HG03196 (cell line): Measurements from ENCODE around the gene AVPR1B.

Experiments used
- ATAC-seq: cut with Tn5 transposase; IDR thresholded peaks from one replicate; pipeline ENCODE4 v1.9.1; 2021; ENCODE audit not compliant: unreplicated experiment

Gene AVPR1B

DNA sequence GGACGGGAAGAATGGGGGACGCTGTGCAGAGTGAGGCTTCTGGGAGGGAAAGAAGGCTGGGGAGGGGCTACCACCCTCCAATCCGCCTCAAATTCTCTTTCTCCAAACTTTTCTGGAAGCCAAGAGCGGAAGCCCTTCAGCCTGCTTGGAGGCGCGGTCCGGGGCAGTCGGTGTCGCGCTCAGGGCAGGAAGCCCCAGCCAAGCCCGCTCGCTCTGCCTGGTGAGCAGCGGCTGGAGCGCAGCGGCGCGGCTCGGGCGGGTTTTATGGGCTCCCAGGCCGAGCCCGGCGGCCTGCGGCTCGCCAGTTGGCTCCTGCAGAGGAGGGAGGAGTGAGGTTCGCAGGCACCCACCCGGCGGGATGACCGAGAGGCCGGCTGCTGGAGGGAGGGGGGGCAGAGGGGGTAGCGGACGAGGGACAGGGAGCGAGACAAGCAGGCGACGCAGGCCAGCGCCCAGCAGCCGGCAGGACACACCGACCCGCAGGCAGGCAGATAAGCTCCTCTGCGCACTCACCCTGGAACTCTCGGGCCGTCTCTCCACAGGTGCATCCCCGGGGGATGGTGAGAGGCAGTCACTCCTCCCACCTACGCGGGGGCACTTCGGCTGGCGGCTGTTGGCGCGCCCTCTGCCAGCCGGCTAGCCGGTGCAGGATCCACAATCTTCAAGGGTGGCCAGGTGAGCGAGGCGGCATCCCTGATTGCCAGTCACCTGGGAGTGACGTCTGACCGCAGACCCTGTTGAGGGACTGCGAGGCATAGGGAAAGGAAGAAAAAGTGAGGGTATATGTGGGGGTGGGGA is at the start of gene AVPR1B:
AVPR1B (minus strand) TSS at position 238 of the 798 bp plus-strand sequence. CDS start 498 bp downstream, outside the sequence.
- ATAC-seq: no peak

GRCh38 chr1:206145771-206146290 is 28.6 kb upstream of the AVPR1B start:
- ATAC-seq: no peak

DNA sequence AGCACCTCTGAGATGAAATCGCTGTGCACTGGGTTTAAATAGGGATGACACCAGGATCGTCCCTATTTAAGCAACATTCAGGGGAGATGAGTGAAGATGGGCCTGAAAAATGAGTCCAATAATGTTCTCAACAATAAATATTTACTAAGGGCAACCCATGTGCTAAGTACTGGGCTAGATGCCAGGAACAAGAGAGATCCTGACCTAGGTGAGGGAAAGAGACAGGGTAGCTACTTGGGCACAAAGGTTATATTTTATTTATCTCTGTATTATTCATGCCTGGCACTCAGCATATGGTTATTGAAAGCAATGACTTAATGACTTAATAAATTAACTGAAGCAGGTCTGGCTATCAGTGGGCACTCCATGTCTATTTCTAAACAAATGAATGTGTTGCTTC is 27.4 kb upstream of the AVPR1B start:
- ATAC-seq: no peak

DNA sequence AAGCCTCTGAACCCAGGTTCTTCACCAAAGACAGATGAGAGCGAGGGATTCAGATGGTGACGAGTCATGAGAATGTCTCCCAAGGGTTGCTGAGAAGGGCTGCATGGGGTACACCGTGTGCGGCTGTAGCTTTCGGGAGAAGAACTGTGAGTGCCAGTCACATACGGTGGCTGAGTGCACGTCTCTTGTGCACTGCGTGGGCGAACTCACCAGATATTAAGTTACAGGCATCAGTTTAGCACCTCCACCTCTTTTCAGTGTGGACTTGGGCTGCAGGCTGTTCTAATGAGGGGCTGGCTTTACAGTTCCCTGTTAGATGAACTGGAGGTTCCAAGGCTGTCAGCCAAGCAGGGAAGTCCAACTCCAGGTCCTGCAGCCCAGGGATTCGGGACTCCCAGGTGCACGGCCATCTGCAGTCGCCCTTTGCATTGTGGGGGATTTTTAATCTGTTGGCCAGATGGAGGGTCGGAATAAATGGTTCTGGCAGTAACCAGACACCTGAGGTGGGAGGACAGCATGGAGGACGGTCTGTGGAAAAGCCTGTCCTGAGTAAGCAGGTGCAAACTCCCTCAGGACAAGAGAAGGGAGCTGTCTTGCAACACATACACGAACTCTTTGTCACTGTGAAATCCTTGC is 26.5 kb upstream of the AVPR1B start:
- ATAC-seq: no peak

DNA sequence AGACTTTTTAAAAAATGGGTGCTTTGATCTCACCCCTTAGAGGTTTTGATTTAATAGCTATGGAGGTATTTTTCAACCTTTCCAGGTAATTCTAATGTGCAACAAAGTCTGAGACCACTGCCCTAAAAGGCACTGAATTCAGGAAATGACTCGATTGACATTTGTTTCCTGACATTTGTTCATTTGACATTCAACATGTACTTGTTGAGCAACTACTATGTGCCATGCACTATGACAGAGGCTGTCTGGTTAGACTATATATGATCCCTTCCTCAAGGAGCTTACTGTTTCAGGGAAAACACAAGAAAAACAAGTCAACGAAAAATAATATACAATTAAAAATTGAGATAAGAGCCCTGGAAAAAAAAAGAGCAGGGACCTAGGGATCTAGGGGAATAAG is 25.6 kb upstream of the AVPR1B start:
- no peak for ATAC-seq

DNA sequence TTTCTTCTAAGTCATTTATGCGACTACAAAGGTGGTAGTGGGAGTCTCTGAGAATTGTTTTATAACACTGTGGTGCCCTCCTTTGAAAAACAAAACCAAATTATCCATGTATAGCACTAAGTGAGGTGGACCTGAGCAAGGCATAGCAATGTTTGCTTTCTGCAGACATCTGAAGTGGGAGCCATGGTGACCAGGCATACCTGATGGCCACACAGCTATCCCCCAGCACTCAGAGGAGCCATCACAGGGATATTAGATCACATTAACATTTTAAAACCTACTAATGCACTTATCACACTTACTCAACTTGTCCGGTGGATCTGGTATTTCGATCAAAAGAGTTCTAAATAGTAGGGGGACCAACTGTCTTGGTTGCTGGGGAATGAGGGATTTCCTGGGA is 24.8 kb upstream of the AVPR1B start:
- ATAC-seq: no peak

- ATAC-seq: no peak
Measured at GRCh38 chr1:206136241-206136640, 19.1 kb upstream of the AVPR1B start.

GRCh38 chr1:206135248-206135647 is 18.1 kb upstream of the AVPR1B start:
- ATAC-seq: no peak

GRCh38 chr1:206133751-206134415 is 16.7 kb upstream of the AVPR1B start:
- ATAC-seq: no peak

GRCh38 chr1:206131037-206131436 is 13.8 kb upstream of the AVPR1B start:
- no peak for ATAC-seq

GRCh38 chr1:206128196-206128595 is 11.0 kb upstream of the AVPR1B start:
- ATAC-seq: no peak

- ATAC-seq: no peak
Measured at GRCh38 chr1:206127336-206127735, 10.1 kb upstream of the AVPR1B start.

- no peak for ATAC-seq
Measured at GRCh38 chr1:206125346-206125745, 8.2 kb upstream of the AVPR1B start.

DNA sequence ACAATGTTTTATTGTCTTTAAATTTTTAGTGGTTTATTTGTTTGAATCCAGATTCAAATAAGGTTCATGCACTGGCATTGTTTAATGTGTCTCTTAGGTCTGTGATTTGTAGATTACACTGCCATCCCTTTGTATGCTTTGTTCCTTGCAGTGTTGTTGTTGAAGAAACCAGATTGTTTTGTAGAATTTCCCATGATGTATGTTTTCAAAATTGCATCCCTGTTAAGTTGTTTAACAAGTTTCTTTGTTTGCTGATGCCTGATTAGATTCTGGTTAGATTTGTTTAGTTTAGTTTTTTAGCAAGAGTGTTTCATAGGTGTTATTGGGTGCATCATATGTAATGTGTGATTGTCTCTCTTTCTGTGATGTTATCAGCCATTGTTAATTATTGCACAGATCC is 5.5 kb upstream of the AVPR1B start:
- ATAC-seq: no peak

DNA sequence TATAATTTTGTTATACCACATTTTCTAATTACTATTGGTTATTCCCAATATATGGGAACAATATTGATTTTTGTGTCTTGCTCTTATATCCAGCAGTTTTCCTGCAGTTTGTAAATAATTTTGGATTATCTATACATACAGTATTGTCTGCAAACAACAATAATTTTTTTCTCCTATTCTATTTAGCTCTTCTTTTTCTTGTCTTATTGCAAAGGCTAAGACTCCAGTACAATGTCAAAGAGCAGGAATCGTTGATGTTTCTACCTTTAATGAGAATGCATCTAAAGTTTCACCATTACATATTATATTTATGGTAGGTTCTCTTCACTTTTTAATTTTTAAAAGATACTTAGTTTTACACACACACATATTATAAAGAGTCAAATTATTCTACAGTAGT is 4.1 kb upstream of the AVPR1B start:
- no peak for ATAC-seq

DNA sequence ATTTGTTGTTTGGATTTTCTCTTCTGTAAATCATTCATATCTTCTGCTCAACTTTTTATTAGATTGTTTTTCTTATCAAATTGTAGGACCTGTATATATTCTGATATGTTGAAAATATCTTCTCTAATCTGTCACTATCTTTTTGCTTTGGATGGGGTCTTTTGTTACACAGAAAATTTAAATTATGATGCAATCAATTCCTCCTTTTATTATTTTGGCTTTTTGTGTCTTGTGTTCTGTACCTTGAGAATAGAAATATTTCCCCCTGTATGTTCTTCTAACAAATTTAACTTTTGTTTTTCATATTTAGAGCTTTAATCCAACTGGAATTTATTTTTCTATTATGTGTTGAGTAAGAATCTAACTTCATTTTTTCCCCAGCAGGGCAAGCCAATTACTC is 3.2 kb upstream of the AVPR1B start:
- ATAC-seq: no peak

DNA sequence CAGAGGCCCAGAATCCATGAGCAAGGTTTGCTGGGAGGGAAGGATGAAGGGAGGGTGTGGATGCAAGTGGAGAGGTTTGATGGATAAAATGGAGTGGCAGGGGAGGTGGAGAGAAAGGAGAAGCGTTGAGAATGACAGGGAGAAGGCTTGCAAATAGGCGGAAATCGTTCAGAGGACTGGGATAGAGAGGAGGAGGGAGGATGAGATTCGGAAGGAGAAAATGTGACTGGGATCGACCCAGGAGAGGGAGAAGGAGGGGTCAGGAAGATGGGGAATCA is 376 bp downstream of the AVPR1B start:
- ATAC-seq: no peak

GRCh38 chr1:206116191-206116872 is 856 bp downstream of the AVPR1B start:
- ATAC-seq: no peak

GRCh38 chr1:206115791-206116190 is 1.4 kb downstream of the AVPR1B start:
- no peak for ATAC-seq

- no peak for ATAC-seq
Measured at GRCh38 chr1:206114692-206115640, 2.2 kb downstream of the AVPR1B start.
